Tibial nerve (tissue), 3 donors: ENCODE data around the gene APOBEC4.

Experiments used
- POLR2A ChIP-seq, 2 donors: fragments of 450-650 bp; IDR thresholded peaks; one replicate each; pipeline ENCODE4 v1.6.1; 2017; ENCODE audit warnings: antibody characterized with exemption in 2 of 2, mild to moderate bottlenecking in 2 of 2, moderate library complexity in 2 of 2
- TF ChIP-seq, protein P1 (sequence below), 5 experiments: fragments of 200-600 bp in 3 of 5; fragments of 450-650 bp in 2 of 5; sonication (generic) in 3 of 5; IDR thresholded peaks; one replicate each; pipeline ENCODE4 v1.5.1; 2016 to 2019; ENCODE audit warnings: antibody characterized with exemption in 5 of 5, mild to moderate bottlenecking in 3 of 5, moderate library complexity in 2 of 5

- TF ChIP-seq, protein P1, sequence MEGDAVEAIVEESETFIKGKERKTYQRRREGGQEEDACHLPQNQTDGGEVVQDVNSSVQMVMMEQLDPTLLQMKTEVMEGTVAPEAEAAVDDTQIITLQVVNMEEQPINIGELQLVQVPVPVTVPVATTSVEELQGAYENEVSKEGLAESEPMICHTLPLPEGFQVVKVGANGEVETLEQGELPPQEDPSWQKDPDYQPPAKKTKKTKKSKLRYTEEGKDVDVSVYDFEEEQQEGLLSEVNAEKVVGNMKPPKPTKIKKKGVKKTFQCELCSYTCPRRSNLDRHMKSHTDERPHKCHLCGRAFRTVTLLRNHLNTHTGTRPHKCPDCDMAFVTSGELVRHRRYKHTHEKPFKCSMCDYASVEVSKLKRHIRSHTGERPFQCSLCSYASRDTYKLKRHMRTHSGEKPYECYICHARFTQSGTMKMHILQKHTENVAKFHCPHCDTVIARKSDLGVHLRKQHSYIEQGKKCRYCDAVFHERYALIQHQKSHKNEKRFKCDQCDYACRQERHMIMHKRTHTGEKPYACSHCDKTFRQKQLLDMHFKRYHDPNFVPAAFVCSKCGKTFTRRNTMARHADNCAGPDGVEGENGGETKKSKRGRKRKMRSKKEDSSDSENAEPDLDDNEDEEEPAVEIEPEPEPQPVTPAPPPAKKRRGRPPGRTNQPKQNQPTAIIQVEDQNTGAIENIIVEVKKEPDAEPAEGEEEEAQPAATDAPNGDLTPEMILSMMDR (IDR thresholded peaks at IDR 0.05), result no peak
- TF ChIP-seq POLR2A (IDR thresholded peaks at IDR 0.05), result no peak
These were observed 54.7 kb downstream of the APOBEC4 start for GRCh38 chr1:183598386-183598785.
